ENCODE data around the gene ILRUN.
"Not testable (repeated sequence)": the region's sequence is repeated elsewhere in the genome, so short reads cannot be mapped to it uniquely, and the experiment has no call there.

Gene ILRUN

DNA sequence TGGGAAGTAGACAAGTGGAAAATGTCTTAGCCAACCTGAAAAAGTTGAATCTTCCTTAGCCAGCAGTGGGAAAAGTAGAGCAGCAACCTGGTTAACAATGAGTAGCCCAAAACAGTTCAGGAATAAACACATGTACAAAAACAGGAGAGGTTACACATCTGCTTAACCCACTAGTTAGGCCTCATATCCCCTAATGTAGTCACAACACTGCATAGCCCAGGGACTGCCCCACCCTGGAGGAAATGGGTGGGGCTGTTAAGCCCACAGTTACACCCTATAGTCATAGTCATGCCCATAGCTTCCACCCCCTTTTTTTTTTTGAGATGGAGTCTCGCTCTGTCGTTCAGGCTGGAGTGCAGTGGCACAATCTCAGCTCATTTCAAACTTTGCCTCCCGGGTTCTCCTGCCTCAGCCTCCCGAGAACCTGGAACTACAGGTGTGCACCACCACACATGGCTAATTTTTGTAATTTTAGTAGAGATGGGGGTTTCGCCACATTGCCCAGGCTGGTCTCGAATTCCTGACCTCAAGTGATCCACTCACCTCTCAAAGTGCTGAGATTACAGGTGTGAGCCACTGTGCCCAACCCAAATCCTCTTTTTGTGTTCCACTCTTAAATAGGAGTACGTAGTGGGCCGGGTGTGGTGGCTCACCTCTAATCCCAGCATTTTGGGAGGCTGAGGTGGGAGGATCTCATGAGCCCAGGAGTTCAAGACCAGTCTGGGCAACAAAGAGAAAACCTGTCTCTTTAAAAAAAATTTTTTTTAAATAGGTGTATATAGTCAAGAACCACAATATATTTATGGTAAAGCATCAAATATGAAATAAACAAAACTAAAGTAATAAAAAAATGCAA lies 24.5 kb downstream of the ILRUN start:
- H3K36me3 ChIP-seq: peaks cover 3% of the 10 kb centered on the region; the same call in 1 of the 2 replicates
- H3K9me3 ChIP-seq (ENCODE audit: severe bottlenecking): no peaks in the 10 kb centered on the region
- no peak overlapping the region for H3K4me3 ChIP-seq (ENCODE audit: low read depth, low read length)
- no peak overlapping the region for H3K27ac ChIP-seq
- no peaks in the 10 kb centered on the region for H3K27me3 ChIP-seq (ENCODE audit: insufficient read depth, low read depth, severe bottlenecking)
- no peak for DNase-seq
- TF ChIP-seq, protein P1, sequence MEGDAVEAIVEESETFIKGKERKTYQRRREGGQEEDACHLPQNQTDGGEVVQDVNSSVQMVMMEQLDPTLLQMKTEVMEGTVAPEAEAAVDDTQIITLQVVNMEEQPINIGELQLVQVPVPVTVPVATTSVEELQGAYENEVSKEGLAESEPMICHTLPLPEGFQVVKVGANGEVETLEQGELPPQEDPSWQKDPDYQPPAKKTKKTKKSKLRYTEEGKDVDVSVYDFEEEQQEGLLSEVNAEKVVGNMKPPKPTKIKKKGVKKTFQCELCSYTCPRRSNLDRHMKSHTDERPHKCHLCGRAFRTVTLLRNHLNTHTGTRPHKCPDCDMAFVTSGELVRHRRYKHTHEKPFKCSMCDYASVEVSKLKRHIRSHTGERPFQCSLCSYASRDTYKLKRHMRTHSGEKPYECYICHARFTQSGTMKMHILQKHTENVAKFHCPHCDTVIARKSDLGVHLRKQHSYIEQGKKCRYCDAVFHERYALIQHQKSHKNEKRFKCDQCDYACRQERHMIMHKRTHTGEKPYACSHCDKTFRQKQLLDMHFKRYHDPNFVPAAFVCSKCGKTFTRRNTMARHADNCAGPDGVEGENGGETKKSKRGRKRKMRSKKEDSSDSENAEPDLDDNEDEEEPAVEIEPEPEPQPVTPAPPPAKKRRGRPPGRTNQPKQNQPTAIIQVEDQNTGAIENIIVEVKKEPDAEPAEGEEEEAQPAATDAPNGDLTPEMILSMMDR (IDR thresholded peaks at IDR 0.05; ENCODE audit: low read depth, low read length): no peak

DNA sequence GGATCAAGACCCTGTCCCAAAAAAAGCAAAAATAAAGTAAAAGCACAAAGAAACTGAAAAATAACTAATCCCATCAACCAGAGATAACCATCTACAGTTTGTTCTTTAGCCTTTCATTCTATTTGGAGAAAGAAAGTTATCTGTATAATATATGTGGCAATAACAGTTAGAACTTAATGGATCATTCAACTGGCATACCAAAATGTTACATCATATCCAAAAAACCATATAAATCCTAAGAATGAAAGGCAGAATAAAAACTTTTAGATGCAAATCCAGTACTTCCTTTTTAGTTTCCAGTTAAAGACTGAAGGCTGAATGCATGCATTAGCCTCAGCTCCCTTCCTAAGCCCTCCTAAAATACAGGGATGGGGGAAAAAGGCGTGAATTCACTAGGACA lies 25.2 kb downstream of the ILRUN start:
- DNase-seq: no peak
- Histone ChIP-seq H3K4me3 (ENCODE audit: low read depth, low read length) (no peak overlapping the region), H3K9me3 (ENCODE audit: severe bottlenecking) (no peaks in the 10 kb centered on the region), H3K36me3 (peaks cover 3% of the 10 kb centered on the region; the same call in 1 of the 2 replicates), H3K27me3 (ENCODE audit: insufficient read depth, low read depth, severe bottlenecking) (no peaks in the 10 kb centered on the region), H3K27ac (no peak overlapping the region)
- TF ChIP-seq, protein P1 (IDR thresholded peaks at IDR 0.05; ENCODE audit: low read depth, low read length): no peak

DNA sequence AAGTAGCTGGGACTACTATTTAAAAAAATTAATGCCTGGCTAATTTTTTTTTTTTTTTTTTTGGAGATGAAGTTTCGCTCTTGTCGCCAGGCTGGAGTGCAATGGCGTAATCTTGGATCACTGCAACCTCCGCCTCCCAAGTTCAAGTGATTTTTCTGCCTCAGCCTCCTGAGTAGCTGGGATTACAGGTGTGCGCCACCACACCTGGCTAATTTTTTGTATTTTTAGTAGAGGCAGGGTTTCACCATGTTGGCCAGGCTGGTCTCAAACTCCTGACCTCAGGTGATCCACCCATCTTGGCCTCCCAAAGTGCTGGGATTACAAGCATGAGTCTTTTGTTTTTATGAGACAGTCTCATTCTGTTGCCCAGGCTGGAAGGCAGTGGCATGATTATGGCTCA lies 27.8 kb downstream of the ILRUN start:
- not testable (repeated sequence) for H3K27me3 ChIP-seq (ENCODE audit: insufficient read depth, low read depth, severe bottlenecking); H3K36me3 ChIP-seq; H3K9me3 ChIP-seq (ENCODE audit: severe bottlenecking); DNase-seq; H3K27ac ChIP-seq; H3K4me3 ChIP-seq (ENCODE audit: low read depth, low read length)

GRCh38 chr6:34667481-34668238 lies 28.9 kb downstream of the ILRUN start:
- no peak overlapping the region for H3K27ac ChIP-seq
- DNase-seq: no peak
- TF ChIP-seq, protein P1 (IDR thresholded peaks at IDR 0.05; ENCODE audit: low read depth, low read length): no peak
- no peaks in the 10 kb centered on the region for H3K9me3 ChIP-seq (ENCODE audit: severe bottlenecking)
- H3K36me3 ChIP-seq: peaks cover 3% of the 10 kb centered on the region; the same call in 1 of the 2 replicates
- no peak overlapping the region for H3K4me3 ChIP-seq (ENCODE audit: low read depth, low read length)
- no peaks in the 10 kb centered on the region for H3K27me3 ChIP-seq (ENCODE audit: insufficient read depth, low read depth, severe bottlenecking)

GRCh38 chr6:34665019-34665418 lies 31.5 kb downstream of the ILRUN start:
- no peaks in the 10 kb centered on the region for H3K27me3 ChIP-seq (ENCODE audit: insufficient read depth, low read depth, severe bottlenecking)
- H3K4me3 ChIP-seq (ENCODE audit: low read depth, low read length): no peak overlapping the region
- no peaks in the 10 kb centered on the region for H3K9me3 ChIP-seq (ENCODE audit: severe bottlenecking)
- no peak overlapping the region for H3K27ac ChIP-seq
- no peak for DNase-seq
- peaks cover under 1% of the 10 kb centered on the region; the same call in 1 of the 2 replicates for H3K36me3 ChIP-seq
- TF ChIP-seq, protein P1 (IDR thresholded peaks at IDR 0.05; ENCODE audit: low read depth, low read length): no peak

- Histone ChIP-seq H3K4me3 (ENCODE audit: low read depth, low read length) (no peak overlapping the region), H3K27ac (no peak overlapping the region), H3K9me3 (ENCODE audit: severe bottlenecking) (no peaks in the 10 kb centered on the region), H3K27me3 (ENCODE audit: insufficient read depth, low read depth, severe bottlenecking) (no peaks in the 10 kb centered on the region), H3K36me3 (no peaks in the 10 kb centered on the region)
- TF ChIP-seq, protein P1 (IDR thresholded peaks at IDR 0.05; ENCODE audit: low read depth, low read length): no peak
- no peak for DNase-seq
Measured at GRCh38 chr6:34664256-34664971, 32.2 kb downstream of the ILRUN start.

All from WERI-Rb-1 (cell line).